AG04449 (cell line): Measurements from ENCODE around the gene PDZD8.
"Not testable (repeated sequence)": the region's sequence is repeated elsewhere in the genome, so short reads cannot be mapped to it uniquely, and the experiment has no call there.

ENCODE experiments used
- CTCF ChIA-PET: fragments of 350-600 bp; formaldehyde crosslinking; extraction: SDS; loops from one replicate; lab custom pipeline; 2021; ENCODE audit warnings: antibody characterized with exemption; lab: Yijun Ruan, JAX
- POLR2A ChIA-PET: fragments of 400-600, 350-600 bp; formaldehyde crosslinking; extraction: SDS; loops from one replicate; lab custom pipeline; 2020; ENCODE audit warnings: antibody characterized with exemption, inconsistent platforms; lab: Yijun Ruan, JAX
- DNase-seq: peaks from one replicate; pipeline ENCODE4 v3.0.0-alpha.2; 2010; ENCODE audit warnings: low read depth, low spot score
- H3K4me3 ChIP-seq: 2 replicates; pipeline ENCODE4 v1.5.1; 2011; ENCODE audit warnings: low read depth, mild to moderate bottlenecking, control low read depth, low read length
- CTCF ChIP-seq: IDR thresholded peaks from one replicate; pipeline ENCODE4 v1.5.1; 2011; ENCODE audit warnings: mild to moderate bottlenecking, moderate library complexity, low read length, control low read depth, inconsistent platforms; ENCODE audit not compliant: insufficient read depth; ENCODE audit errors: missing control alignments

PDZD8 gene

GRCh38 chr10:117298219-117298618, 77.0 kb downstream of the PDZD8 start:
- no peak for TF ChIP-seq CTCF
- DNase-seq = no peak
- ChIA-PET CTCF (interaction anchor here (1.5 to 2.0 kb wide), 2 partner anchors 12 to 82 kb away, joined by 4 to 5 read pairs; no protein-coding TSS in a partner anchor), POLR2A (no interaction called here)
- no peak overlapping the region for H3K4me3 ChIP-seq

- CTCF ChIA-PET = interaction anchor here (1.1 kb wide), 1 partner anchor 78 kb away, joined by 3 read pairs; no protein-coding TSS in a partner anchor
These were observed 80.5 kb downstream of the PDZD8 start for GRCh38 chr10:117294735-117295134.

DNA sequence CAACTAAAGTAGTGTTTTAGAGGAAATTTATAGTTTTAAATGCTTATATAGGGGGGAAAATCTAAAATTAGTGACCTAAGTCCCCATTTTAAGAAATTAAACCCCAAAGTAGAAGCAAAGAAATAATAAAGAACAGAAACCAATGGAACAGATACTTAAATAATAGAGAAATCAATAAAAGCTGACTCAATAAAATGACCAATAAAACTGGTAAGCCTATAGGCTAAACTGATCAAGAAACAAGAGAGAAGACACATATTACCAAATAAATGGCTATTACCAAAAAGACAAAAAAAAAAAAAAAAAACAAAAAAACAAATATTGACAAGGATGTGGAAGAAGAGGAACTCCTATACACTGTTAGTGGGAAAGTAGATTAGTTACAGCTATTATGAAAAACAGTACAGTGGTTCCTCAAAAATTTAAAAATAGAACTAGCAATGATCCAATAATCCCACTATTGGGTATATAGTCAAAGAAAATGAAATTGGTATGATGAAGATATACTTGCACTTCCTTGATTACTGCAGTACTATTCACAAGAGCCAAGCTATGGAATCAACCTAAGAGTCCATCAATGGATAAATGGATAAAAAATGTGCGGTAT, 81.1 kb downstream of the PDZD8 start:
- TF ChIP-seq CTCF = no peak
- CTCF ChIA-PET = no interaction called here
- H3K4me3 ChIP-seq = no peak overlapping the region
- POLR2A ChIA-PET = no interaction called here
- no peak for DNase-seq

More at GRCh38 chr10:117294735-117295134, 80.5 kb downstream of the PDZD8 start:
- POLR2A ChIA-PET = no interaction called here
- no peak for TF ChIP-seq CTCF
- H3K4me3 ChIP-seq = no peak overlapping the region
- no peak for DNase-seq

DNA sequence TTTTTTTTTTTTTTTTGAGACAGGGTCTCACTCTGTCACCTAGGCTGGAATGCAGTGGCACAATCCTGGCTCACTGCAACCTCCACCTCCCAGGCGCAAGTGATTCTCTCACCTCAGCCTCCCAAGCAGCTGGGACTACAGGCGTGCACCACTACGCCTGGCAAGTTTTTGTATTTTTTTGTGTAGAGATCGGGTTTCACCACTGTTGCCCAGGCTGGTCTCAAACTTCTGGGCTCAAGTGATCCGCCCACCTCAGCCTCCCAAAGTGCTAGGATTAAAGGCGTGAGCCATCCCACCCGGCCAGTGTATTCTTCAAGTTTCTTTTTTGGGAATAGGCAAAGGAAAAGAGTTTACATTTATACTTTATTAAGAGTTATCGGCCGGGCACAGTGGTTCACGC, 84.4 kb downstream of the PDZD8 start:
- H3K4me3 ChIP-seq, POLR2A ChIA-PET, CTCF ChIA-PET, DNase-seq: not testable (repeated sequence)

- ChIA-PET POLR2A (no interaction called here), CTCF (interaction anchor here (0.7 to 4.4 kb wide), 3 partner anchors 15 to 68 kb away, joined by 3 to 27 read pairs (median 4); no protein-coding TSS in a partner anchor)
- TF ChIP-seq CTCF = no peak
- no peak overlapping the region for H3K4me3 ChIP-seq
- no peak for DNase-seq
These were observed 90.3 kb downstream of the PDZD8 start for GRCh38 chr10:117284716-117285494.

DNA sequence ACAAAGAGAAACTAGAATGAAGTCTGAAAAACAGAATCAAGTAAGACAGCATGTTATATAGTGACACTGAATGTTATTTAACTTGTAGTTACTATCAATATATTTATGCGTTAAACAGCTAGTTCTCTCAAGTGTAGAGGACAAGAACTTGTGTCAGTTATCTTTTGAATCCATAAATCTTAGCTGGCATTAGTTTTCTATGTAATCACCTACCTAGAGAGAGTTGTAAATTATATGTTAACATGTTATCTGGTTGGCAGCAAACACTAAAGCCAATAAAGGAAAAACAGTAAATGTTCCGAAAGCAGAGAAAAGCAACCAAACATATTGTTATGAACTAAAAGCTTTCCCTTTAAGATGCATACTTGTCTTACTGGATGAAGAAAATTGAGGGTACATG, 97.6 kb downstream of the PDZD8 start:
- H3K4me3 ChIP-seq = no peak overlapping the region
- ChIA-PET CTCF (interaction anchor here (1.1 to 1.7 kb wide), 2 partner anchors 42 to 61 kb away, joined by 3 to 6 read pairs; no protein-coding TSS in a partner anchor), POLR2A (no interaction called here)
- no peak for DNase-seq
- no peak for TF ChIP-seq CTCF
